ENCODE measurements around the gene TAB3.

- TF ChIP-seq, protein P1, sequence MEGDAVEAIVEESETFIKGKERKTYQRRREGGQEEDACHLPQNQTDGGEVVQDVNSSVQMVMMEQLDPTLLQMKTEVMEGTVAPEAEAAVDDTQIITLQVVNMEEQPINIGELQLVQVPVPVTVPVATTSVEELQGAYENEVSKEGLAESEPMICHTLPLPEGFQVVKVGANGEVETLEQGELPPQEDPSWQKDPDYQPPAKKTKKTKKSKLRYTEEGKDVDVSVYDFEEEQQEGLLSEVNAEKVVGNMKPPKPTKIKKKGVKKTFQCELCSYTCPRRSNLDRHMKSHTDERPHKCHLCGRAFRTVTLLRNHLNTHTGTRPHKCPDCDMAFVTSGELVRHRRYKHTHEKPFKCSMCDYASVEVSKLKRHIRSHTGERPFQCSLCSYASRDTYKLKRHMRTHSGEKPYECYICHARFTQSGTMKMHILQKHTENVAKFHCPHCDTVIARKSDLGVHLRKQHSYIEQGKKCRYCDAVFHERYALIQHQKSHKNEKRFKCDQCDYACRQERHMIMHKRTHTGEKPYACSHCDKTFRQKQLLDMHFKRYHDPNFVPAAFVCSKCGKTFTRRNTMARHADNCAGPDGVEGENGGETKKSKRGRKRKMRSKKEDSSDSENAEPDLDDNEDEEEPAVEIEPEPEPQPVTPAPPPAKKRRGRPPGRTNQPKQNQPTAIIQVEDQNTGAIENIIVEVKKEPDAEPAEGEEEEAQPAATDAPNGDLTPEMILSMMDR (IDR thresholded peaks at IDR 0.05 in 2 of 3, conservative IDR thresholded peaks at IDR 0.05 in 1 of 3; ENCODE audit: control insufficient read depth in 2 of 3, extremely low read depth in 1 of 3, insufficient read depth in 1 of 3, low read depth in 3 of 3, low read length in 3 of 3): no peak
- TF ChIP-seq PAX8 (IDR thresholded peaks at IDR 0.05): no peak
- TF ChIP-seq KDM1A (IDR thresholded peaks at IDR 0.05; ENCODE audit: borderline replicate concordance): no peak
- no peak for TF ChIP-seq CHD2 (IDR thresholded peaks at IDR 0.05; ENCODE audit: borderline replicate concordance, low read depth, low read length)
- no peak for TF ChIP-seq RELA (IDR thresholded peaks at IDR 0.05; ENCODE audit: borderline replicate concordance, partially characterized antibody)
- no peak for TF ChIP-seq SMAD1 (IDR thresholded peaks at IDR 0.05; ENCODE audit: low read depth, partially characterized antibody)
- no peak for TF ChIP-seq EGR1 (IDR thresholded peaks at IDR 0.05; ENCODE audit: borderline replicate concordance in 1 of 2, low read depth in 2 of 2, low read length in 2 of 2)
- no peak for TF ChIP-seq ATF2 (IDR thresholded peaks at IDR 0.05; ENCODE audit: low read length)
- no peak for TF ChIP-seq CREM (IDR thresholded peaks at IDR 0.05; ENCODE audit: low read depth)
- TF ChIP-seq ZZZ3 (IDR thresholded peaks at IDR 0.05; ENCODE audit: control insufficient read depth, insufficient read length, low read depth): no peak
- no peak for TF ChIP-seq CHD1 (IDR thresholded peaks at IDR 0.05; ENCODE audit: low read depth, low read length)
- TF ChIP-seq GABPA (IDR thresholded peaks at IDR 0.05; ENCODE audit: low read depth): no peak
- no peak for TF ChIP-seq NFYB (IDR thresholded peaks at IDR 0.05; ENCODE audit: insufficient read depth, low read depth, low read length)
- no peak for TF ChIP-seq RBBP5 (conservative IDR thresholded peaks at IDR 0.05)
These were observed 53.7 kb downstream of the TAB3 start for GRCh38 chrX:30835373-30835772.

Measured in GM12878 (cell line).